Activated T-helper 17 cell treated with anti-CD3 and anti-CD28 coated beads, Interleukin-2, amount 50 U/mL, for 72 hours (primary cell): ENCODE data around the gene AGTRAP. TPM values are rescaled to one million over a fixed set of nuclear protein-coding genes. Genes with fewer than 3 reads are reported as not detected.

ENCODE experiments used
- ATAC-seq: fragments of 150-1000 bp; cut with Tn5 transposase; replicated peaks from 2 replicates; pipeline ENCODE4 v1.10.0; 2021; ENCODE audit warnings: mild to moderate bottlenecking, moderate library complexity
- H3K27ac Mint-ChIP-seq: one replicate; pipeline ENCODE4 v1.8.0; 2022; ENCODE audit warnings: mixed read lengths
- H3K27me3 Mint-ChIP-seq: one replicate; pipeline ENCODE4 v1.8.0; 2022; ENCODE audit warnings: mixed read lengths
- H3K36me3 Mint-ChIP-seq: one replicate; pipeline ENCODE4 v1.8.0; 2022; ENCODE audit warnings: low read depth, mild to moderate bottlenecking, mixed read lengths
- H3K4me1 Mint-ChIP-seq: one replicate; pipeline ENCODE4 v1.8.0; 2022; ENCODE audit warnings: mixed read lengths
- H3K4me3 Mint-ChIP-seq: one replicate; pipeline ENCODE4 v1.8.0; 2022; ENCODE audit warnings: mild to moderate bottlenecking, mixed read lengths
- H3K9me3 Mint-ChIP-seq: one replicate; pipeline ENCODE4 v1.8.0; 2022; ENCODE audit warnings: mixed read lengths
- total RNA-seq, 2 donors: library from RNA; stranded (reverse); gene quantifications; one replicate each; pipeline ENCODE4 v1.2.3, GENCODE V29; 2022

Gene AGTRAP
- total RNA-seq, 2 donors from 2014 or later: 7.5 to 14.3 TPM

GRCh38 chr1:11701981-11702803, 33.7 kb upstream of the AGTRAP start:
- H3K4me1 Mint-ChIP-seq: no peaks in the 10 kb centered on the region
- no peaks in the 10 kb centered on the region for H3K9me3 Mint-ChIP-seq
- H3K4me3 Mint-ChIP-seq: no peak overlapping the region
- H3K27ac Mint-ChIP-seq: no peak overlapping the region
- no peak for ATAC-seq
- H3K27me3 Mint-ChIP-seq: peaks cover 8% of the 10 kb centered on the region
- H3K36me3 Mint-ChIP-seq: no peaks in the 10 kb centered on the region

- no peak for ATAC-seq
- H3K27ac Mint-ChIP-seq: no peak overlapping the region
- no peak overlapping the region for H3K4me3 Mint-ChIP-seq
- H3K27me3 Mint-ChIP-seq: peaks cover 8% of the 10 kb centered on the region
- no peaks in the 10 kb centered on the region for H3K9me3 Mint-ChIP-seq
- H3K4me1 Mint-ChIP-seq: no peaks in the 10 kb centered on the region
- no peaks in the 10 kb centered on the region for H3K36me3 Mint-ChIP-seq
These were observed 32.4 kb upstream of the AGTRAP start for GRCh38 chr1:11703357-11704193.

- H3K4me3 Mint-ChIP-seq: no peak overlapping the region
- H3K4me1 Mint-ChIP-seq: no peaks in the 10 kb centered on the region
- H3K27ac Mint-ChIP-seq: no peak overlapping the region
- no peak for ATAC-seq
- H3K36me3 Mint-ChIP-seq: no peaks in the 10 kb centered on the region
- no peaks in the 10 kb centered on the region for H3K9me3 Mint-ChIP-seq
- peaks cover 8% of the 10 kb centered on the region for H3K27me3 Mint-ChIP-seq
These were observed 31.8 kb upstream of the AGTRAP start for GRCh38 chr1:11704194-11704529.

GRCh38 chr1:11704691-11705475, 31.1 kb upstream of the AGTRAP start:
- H3K27ac Mint-ChIP-seq: no peak overlapping the region
- no peak for ATAC-seq
- peaks cover 8% of the 10 kb centered on the region for H3K27me3 Mint-ChIP-seq
- no peaks in the 10 kb centered on the region for H3K9me3 Mint-ChIP-seq
- no peaks in the 10 kb centered on the region for H3K4me1 Mint-ChIP-seq
- no peak overlapping the region for H3K4me3 Mint-ChIP-seq
- H3K36me3 Mint-ChIP-seq: no peaks in the 10 kb centered on the region

GRCh38 chr1:11705596-11705995, 30.3 kb upstream of the AGTRAP start:
- Mint-ChIP-seq H3K27me3 (peaks cover 8% of the 10 kb centered on the region), H3K4me3 (no peak overlapping the region), H3K9me3 (no peaks in the 10 kb centered on the region), H3K36me3 (no peaks in the 10 kb centered on the region), H3K4me1 (no peaks in the 10 kb centered on the region), H3K27ac (no peak overlapping the region)
- ATAC-seq: no peak

GRCh38 chr1:11706292-11706691, 29.6 kb upstream of the AGTRAP start:
- Mint-ChIP-seq H3K36me3 (no peaks in the 10 kb centered on the region), H3K27ac (no peak overlapping the region), H3K4me3 (no peak overlapping the region), H3K4me1 (no peaks in the 10 kb centered on the region), H3K9me3 (no peaks in the 10 kb centered on the region), H3K27me3 (peaks cover 8% of the 10 kb centered on the region)
- ATAC-seq: no peak

GRCh38 chr1:11707621-11708276, 28.2 kb upstream of the AGTRAP start:
- Mint-ChIP-seq H3K4me1 (no peaks in the 10 kb centered on the region), H3K4me3 (no peak overlapping the region), H3K27ac (no peak overlapping the region), H3K36me3 (no peaks in the 10 kb centered on the region), H3K9me3 (no peaks in the 10 kb centered on the region), H3K27me3 (peaks cover 8% of the 10 kb centered on the region)
- no peak for ATAC-seq

- Mint-ChIP-seq H3K4me1 (no peaks in the 10 kb centered on the region), H3K36me3 (no peaks in the 10 kb centered on the region), H3K4me3 (no peak overlapping the region), H3K9me3 (no peaks in the 10 kb centered on the region), H3K27ac (no peak overlapping the region), H3K27me3 (peaks cover 3% of the 10 kb centered on the region)
- ATAC-seq: no peak
These were observed 27.2 kb upstream of the AGTRAP start for GRCh38 chr1:11708554-11709350.

GRCh38 chr1:11711490-11711889, 24.4 kb upstream of the AGTRAP start:
- no peaks in the 10 kb centered on the region for H3K4me1 Mint-ChIP-seq
- no peak overlapping the region for H3K27ac Mint-ChIP-seq
- H3K36me3 Mint-ChIP-seq: no peaks in the 10 kb centered on the region
- H3K4me3 Mint-ChIP-seq: no peak overlapping the region
- no peaks in the 10 kb centered on the region for H3K9me3 Mint-ChIP-seq
- H3K27me3 Mint-ChIP-seq: no peaks in the 10 kb centered on the region
- no peak for ATAC-seq

- no peak for ATAC-seq
- Mint-ChIP-seq H3K9me3 (no peaks in the 10 kb centered on the region), H3K4me3 (no peak overlapping the region), H3K27ac (no peak overlapping the region), H3K36me3 (no peaks in the 10 kb centered on the region), H3K4me1 (no peaks in the 10 kb centered on the region), H3K27me3 (no peaks in the 10 kb centered on the region)
These were observed 23.7 kb upstream of the AGTRAP start for GRCh38 chr1:11712285-11712684.

GRCh38 chr1:11713095-11713494, 22.8 kb upstream of the AGTRAP start:
- Mint-ChIP-seq H3K27me3 (no peaks in the 10 kb centered on the region), H3K9me3 (no peaks in the 10 kb centered on the region), H3K27ac (no peak overlapping the region), H3K4me3 (no peak overlapping the region), H3K36me3 (no peaks in the 10 kb centered on the region), H3K4me1 (no peaks in the 10 kb centered on the region)
- no peak for ATAC-seq

GRCh38 chr1:11714831-11715575, 20.9 kb upstream of the AGTRAP start:
- Mint-ChIP-seq H3K4me1 (peaks cover 10% of the 10 kb centered on the region), H3K36me3 (no peaks in the 10 kb centered on the region), H3K4me3 (no peak overlapping the region), H3K27ac (no peak overlapping the region), H3K27me3 (no peaks in the 10 kb centered on the region), H3K9me3 (no peaks in the 10 kb centered on the region)
- ATAC-seq: no peak
